ENCODE measurements around the gene DAPP1. TPM values are rescaled to one million over a fixed set of nuclear protein-coding genes. Genes with fewer than 3 reads are reported as not detected.

Gene DAPP1
- total and polyA plus RNA-seq, 2 donors (not counting 3 experiments of a cell fraction or from before 2014, with no cell fraction given) = not detected

DNA sequence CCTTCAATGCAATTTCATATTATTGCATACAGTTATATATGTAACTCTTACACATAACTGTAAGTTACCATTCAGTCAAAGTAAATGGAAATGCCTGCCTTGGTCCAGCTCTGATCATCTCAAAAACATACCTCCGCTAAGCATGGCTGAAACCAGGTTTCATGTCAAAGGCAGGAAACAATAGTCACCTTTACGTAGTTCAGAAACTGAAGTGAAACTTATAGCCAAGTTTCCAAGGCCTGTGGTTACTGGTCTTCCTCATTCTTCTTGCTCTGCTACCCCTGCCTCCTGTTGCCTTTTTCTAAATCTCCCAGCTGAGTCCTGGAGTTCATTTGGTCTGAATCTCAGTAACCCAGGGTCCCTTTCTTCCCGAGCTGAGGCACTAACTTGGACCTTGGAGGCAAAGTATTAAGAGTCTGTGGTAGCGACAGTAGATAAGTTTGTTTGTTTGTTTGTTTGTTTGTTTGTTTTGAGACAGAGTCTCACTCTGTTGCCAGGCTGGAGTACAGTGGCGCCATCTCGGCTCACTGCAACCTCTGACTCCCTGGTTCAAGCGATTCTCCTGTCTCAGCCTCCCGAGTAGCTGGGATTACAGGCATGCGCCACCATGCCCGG is 30.8 kb downstream of the DAPP1 start:
- no peaks in the 10 kb centered on the region for H3K4me1 ChIP-seq (ENCODE audit: control insufficient read depth, extremely low read depth, insufficient read depth, low read length)
- POLR2A ChIA-PET = no interaction called here
- dilution Hi-C loops (cut with MboI; ENCODE audit: extremely low pct_ligation_motif_present, low sequenced_read_pairs) = no loop called here
- no peak overlapping the region for H3K27ac ChIP-seq (ENCODE audit: insufficient read depth, low read depth, low read length)
- H4K20me1 ChIP-seq (replicated peaks; ENCODE audit: control insufficient read depth, extremely low read depth, insufficient read depth, low read length) = no peaks in the 10 kb centered on the region
- no peaks in the 10 kb centered on the region for H3K36me3 ChIP-seq (ENCODE audit: control insufficient read depth in 2 of 2, extremely low read depth in 1 of 2, insufficient read depth in 2 of 2, low read length in 2 of 2)
- H3K4me2 ChIP-seq (ENCODE audit: insufficient read depth, low read length) = no peak overlapping the region
- H3K4me3 ChIP-seq (replicated peaks in 1 of 3; ENCODE audit: insufficient read depth in 1 of 3, low read depth in 1 of 3, low read length in 3 of 3) = no peak overlapping the region
- CTCF ChIA-PET = no interaction called here
- intact Hi-C loops (cut with micrococcal nuclease) = no loop called here
- H3K9me1 ChIP-seq (replicated peaks; ENCODE audit: control insufficient read depth, extremely low read depth, insufficient read depth, low read length) = no peaks in the 10 kb centered on the region
- FAIRE-seq (no peak), DNase-seq (ENCODE audit: low read depth, low spot score) (no peak)
- H3K9me3 ChIP-seq (replicated peaks; ENCODE audit: control insufficient read depth, insufficient read depth, low read length) = no peaks in the 10 kb centered on the region
- TF ChIP-seq FOS (IDR thresholded peaks at IDR 0.05; ENCODE audit: borderline replicate concordance, insufficient read depth, low read length) (no peak), POLR2AphosphoS5 (IDR thresholded peaks at IDR 0.05; ENCODE audit: insufficient read depth, low read depth, low read length) (no peak), JUN (IDR thresholded peaks at IDR 0.05; ENCODE audit: borderline replicate concordance, insufficient read depth, insufficient read length, low read depth) (no peak), POLR2A (IDR thresholded peaks at IDR 0.05; ENCODE audit: low read depth, low read length) (no peak)
- TF ChIP-seq, protein P1, sequence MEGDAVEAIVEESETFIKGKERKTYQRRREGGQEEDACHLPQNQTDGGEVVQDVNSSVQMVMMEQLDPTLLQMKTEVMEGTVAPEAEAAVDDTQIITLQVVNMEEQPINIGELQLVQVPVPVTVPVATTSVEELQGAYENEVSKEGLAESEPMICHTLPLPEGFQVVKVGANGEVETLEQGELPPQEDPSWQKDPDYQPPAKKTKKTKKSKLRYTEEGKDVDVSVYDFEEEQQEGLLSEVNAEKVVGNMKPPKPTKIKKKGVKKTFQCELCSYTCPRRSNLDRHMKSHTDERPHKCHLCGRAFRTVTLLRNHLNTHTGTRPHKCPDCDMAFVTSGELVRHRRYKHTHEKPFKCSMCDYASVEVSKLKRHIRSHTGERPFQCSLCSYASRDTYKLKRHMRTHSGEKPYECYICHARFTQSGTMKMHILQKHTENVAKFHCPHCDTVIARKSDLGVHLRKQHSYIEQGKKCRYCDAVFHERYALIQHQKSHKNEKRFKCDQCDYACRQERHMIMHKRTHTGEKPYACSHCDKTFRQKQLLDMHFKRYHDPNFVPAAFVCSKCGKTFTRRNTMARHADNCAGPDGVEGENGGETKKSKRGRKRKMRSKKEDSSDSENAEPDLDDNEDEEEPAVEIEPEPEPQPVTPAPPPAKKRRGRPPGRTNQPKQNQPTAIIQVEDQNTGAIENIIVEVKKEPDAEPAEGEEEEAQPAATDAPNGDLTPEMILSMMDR (IDR thresholded peaks at IDR 0.05; ENCODE audit: extremely low read depth in 1 of 2, insufficient read depth in 1 of 2, low read depth in 1 of 2, low read length in 2 of 2) = no peak
- H2AFZ ChIP-seq (ENCODE audit: low read depth, low read length) = no peak overlapping the region
- H3K27me3 ChIP-seq (ENCODE audit: control insufficient read depth in 2 of 2, insufficient read depth in 2 of 2, low read length in 2 of 2) = no peaks in the 10 kb centered on the region
- no TSS peak for BruUV-seq (replicated peaks)
- H3K79me2 ChIP-seq (ENCODE audit: control insufficient read depth, insufficient read depth, low read length) = no peaks in the 10 kb centered on the region
- no peak overlapping the region for H3K9ac ChIP-seq (replicated peaks; ENCODE audit: extremely low read depth, insufficient read depth, low read length)

DNA sequence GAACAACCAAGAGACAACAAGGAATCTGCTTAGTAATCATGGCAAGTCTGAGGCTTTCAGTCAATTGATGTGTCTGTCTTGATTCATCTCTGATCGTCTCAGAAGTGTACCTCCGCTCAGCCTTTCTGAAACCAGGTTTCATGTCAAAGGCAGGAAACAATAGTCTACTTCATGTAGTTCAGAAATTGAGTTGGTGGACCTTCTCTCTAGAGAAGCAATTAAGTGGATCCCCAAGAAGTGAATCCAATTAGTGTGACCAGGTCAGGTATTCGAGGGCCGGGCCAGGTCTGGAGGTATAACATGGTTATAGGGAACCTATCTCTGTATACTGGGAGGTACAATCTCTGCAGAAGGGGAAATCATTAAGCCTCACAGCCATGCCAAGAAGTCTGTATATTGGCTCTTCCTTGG is 32.0 kb downstream of the DAPP1 start:
- POLR2A ChIA-PET = no interaction called here
- no TSS peak for BruUV-seq (replicated peaks)
- no peak overlapping the region for H3K27ac ChIP-seq (ENCODE audit: insufficient read depth, low read depth, low read length)
- no peaks in the 10 kb centered on the region for H3K79me2 ChIP-seq (ENCODE audit: control insufficient read depth, insufficient read depth, low read length)
- H2AFZ ChIP-seq (ENCODE audit: low read depth, low read length) = no peak overlapping the region
- no peaks in the 10 kb centered on the region for H3K4me1 ChIP-seq (ENCODE audit: control insufficient read depth, extremely low read depth, insufficient read depth, low read length)
- H3K9me1 ChIP-seq (replicated peaks; ENCODE audit: control insufficient read depth, extremely low read depth, insufficient read depth, low read length) = no peaks in the 10 kb centered on the region
- no peaks in the 10 kb centered on the region for H3K27me3 ChIP-seq (ENCODE audit: control insufficient read depth in 2 of 2, insufficient read depth in 2 of 2, low read length in 2 of 2)
- DNase-seq (ENCODE audit: low read depth, low spot score) (no peak), FAIRE-seq (no peak)
- no peak overlapping the region for H3K4me3 ChIP-seq (replicated peaks in 1 of 3; ENCODE audit: insufficient read depth in 1 of 3, low read depth in 1 of 3, low read length in 3 of 3)
- H3K9ac ChIP-seq (replicated peaks; ENCODE audit: extremely low read depth, insufficient read depth, low read length) = no peak overlapping the region
- TF ChIP-seq MYC (IDR thresholded peaks at IDR 0.05; ENCODE audit: low read depth, low read length) (no peak), FOS (IDR thresholded peaks at IDR 0.05; ENCODE audit: borderline replicate concordance, insufficient read depth, low read length) (no peak), GATA2 (IDR thresholded peaks at IDR 0.05; ENCODE audit: insufficient read depth, insufficient read length, low read depth, low read length) (no peak), POLR2AphosphoS5 (IDR thresholded peaks at IDR 0.05; ENCODE audit: insufficient read depth, low read depth, low read length) (no peak), POLR2A (IDR thresholded peaks at IDR 0.05; ENCODE audit: low read depth, low read length) (no peak), EZH2 (IDR thresholded peaks at IDR 0.05; ENCODE audit: borderline replicate concordance, low read depth, low read length, severe bottlenecking) (no peak), JUN (IDR thresholded peaks at IDR 0.05; ENCODE audit: borderline replicate concordance, insufficient read depth, insufficient read length, low read depth) (no peak)
- TF ChIP-seq, protein P2, sequence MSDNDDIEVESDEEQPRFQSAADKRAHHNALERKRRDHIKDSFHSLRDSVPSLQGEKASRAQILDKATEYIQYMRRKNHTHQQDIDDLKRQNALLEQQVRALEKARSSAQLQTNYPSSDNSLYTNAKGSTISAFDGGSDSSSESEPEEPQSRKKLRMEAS (IDR thresholded peaks at IDR 0.05; ENCODE audit: insufficient read depth, insufficient read length) = no peak
- TF ChIP-seq, protein P1 (IDR thresholded peaks at IDR 0.05; ENCODE audit: extremely low read depth in 1 of 2, insufficient read depth in 1 of 2, low read depth in 1 of 2, low read length in 2 of 2) = no peak
- H4K20me1 ChIP-seq (replicated peaks; ENCODE audit: control insufficient read depth, extremely low read depth, insufficient read depth, low read length) = no peaks in the 10 kb centered on the region
- CTCF ChIA-PET = no interaction called here
- intact Hi-C loops (cut with micrococcal nuclease) = no loop called here
- dilution Hi-C loops (cut with MboI; ENCODE audit: extremely low pct_ligation_motif_present, low sequenced_read_pairs) = no loop called here
- no peak overlapping the region for H3K4me2 ChIP-seq (ENCODE audit: insufficient read depth, low read length)
- H3K9me3 ChIP-seq (replicated peaks; ENCODE audit: control insufficient read depth, insufficient read depth, low read length) = no peaks in the 10 kb centered on the region
- no peaks in the 10 kb centered on the region for H3K36me3 ChIP-seq (ENCODE audit: control insufficient read depth in 2 of 2, extremely low read depth in 1 of 2, insufficient read depth in 2 of 2, low read length in 2 of 2)
